ENCODE results near the gene PIM1.
"Not testable (repeated sequence)": the region's sequence is repeated elsewhere in the genome, so short reads cannot be mapped to it uniquely, and the experiment has no call there.

PIM1 gene

GRCh38 chr6:37171201-37171969 is 1.4 kb downstream of the PIM1 start:
- no peak for DNase-seq (ENCODE audit: low read depth)

- peak; percentile 83 for DNase-seq (ENCODE audit: low read depth)
Measured at GRCh38 chr6:37171970-37172812, 2.2 kb downstream of the PIM1 start.

- DNase-seq (ENCODE audit: low read depth) = no peak
Measured at GRCh38 chr6:37172912-37173492, 3.0 kb downstream of the PIM1 start.

GRCh38 chr6:37173493-37174195 is 3.7 kb downstream of the PIM1 start:
- no peak for DNase-seq (ENCODE audit: low read depth)

GRCh38 chr6:37174196-37174514 is 4.2 kb downstream of the PIM1 start:
- no peak for DNase-seq (ENCODE audit: low read depth)

GRCh38 chr6:37174515-37175331 is 4.8 kb downstream of the PIM1 start:
- DNase-seq (ENCODE audit: low read depth) = no peak

GRCh38 chr6:37175332-37176267 is 5.6 kb downstream of the PIM1 start:
- DNase-seq (ENCODE audit: low read depth) = no peak

GRCh38 chr6:37176268-37177076 is 6.5 kb downstream of the PIM1 start:
- DNase-seq (ENCODE audit: low read depth) = no peak

- no peak for DNase-seq (ENCODE audit: low read depth)
Measured at GRCh38 chr6:37177077-37177934, 7.4 kb downstream of the PIM1 start.

GRCh38 chr6:37177935-37178517 is 8.1 kb downstream of the PIM1 start:
- DNase-seq (ENCODE audit: low read depth) = no peak

- DNase-seq (ENCODE audit: low read depth) = no peak
Measured at GRCh38 chr6:37180075-37180474, 10.1 kb downstream of the PIM1 start.

- not testable (repeated sequence) for DNase-seq (ENCODE audit: low read depth)
Measured at GRCh38 chr6:37180610-37181009, 10.7 kb downstream of the PIM1 start.

GRCh38 chr6:37182736-37183590 is 13.0 kb downstream of the PIM1 start:
- peak; percentile 50 for DNase-seq (ENCODE audit: low read depth)

- DNase-seq (ENCODE audit: low read depth) = not testable (repeated sequence)
Measured at GRCh38 chr6:37185949-37186720, 16.2 kb downstream of the PIM1 start.

GRCh38 chr6:37187321-37188022 is 17.5 kb downstream of the PIM1 start:
- DNase-seq (ENCODE audit: low read depth) = no peak
